HG03095 (cell line): ENCODE data around the gene NEGR1.
A peak's percentile ranks its signal among the peaks of the same experiment; 100 is the strongest.
"Not testable (repeated sequence)": the region's sequence is repeated elsewhere in the genome, so short reads cannot be mapped to it uniquely, and the experiment has no call there.

Experiments
- ATAC-seq: cut with Tn5 transposase; IDR thresholded peaks from one replicate; pipeline ENCODE4 v1.9.1; 2021; ENCODE audit warnings: moderate library complexity; ENCODE audit not compliant: unreplicated experiment

NEGR1 gene

DNA sequence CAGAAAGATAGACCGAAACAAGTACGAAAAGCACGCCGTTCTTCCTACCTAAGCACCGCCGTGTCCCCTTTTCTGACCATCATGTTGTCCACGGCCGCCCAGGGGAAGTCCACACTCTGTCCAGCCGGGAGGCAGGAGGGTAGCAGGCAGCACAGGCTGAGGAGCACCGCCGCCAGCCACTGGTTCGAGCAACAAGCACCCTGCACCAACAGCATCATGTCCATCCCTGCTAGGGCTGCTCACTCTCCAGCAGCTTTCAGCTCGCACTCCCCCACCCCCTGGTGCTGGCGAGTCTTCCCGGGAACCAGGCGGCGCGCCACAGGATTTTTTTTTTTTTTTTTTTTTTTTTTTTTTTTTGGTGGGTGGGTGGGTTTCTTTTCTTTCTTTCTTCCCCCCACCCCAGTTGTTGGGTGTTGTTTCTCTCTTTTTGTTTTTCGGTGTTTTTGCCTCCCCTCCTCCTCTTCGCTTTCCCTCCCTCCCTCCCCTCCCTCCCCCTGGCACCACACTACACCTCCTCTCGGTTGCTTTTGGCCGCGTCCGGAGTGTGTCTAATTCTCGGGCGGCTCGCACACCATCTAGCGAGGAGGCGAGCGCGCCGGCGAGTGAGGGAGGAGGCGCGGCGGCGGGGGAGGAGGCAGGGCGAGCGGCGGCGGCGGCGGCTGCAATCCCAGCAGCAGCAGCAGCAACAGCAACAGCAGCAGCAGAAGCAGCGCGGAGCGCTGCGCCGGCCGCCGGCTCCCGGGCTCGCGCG is at the start of gene NEGR1:
NEGR1 (minus strand) TSS at position 269 of the 751 bp plus-strand sequence.
- ATAC-seq, result peak; percentile 79

DNA sequence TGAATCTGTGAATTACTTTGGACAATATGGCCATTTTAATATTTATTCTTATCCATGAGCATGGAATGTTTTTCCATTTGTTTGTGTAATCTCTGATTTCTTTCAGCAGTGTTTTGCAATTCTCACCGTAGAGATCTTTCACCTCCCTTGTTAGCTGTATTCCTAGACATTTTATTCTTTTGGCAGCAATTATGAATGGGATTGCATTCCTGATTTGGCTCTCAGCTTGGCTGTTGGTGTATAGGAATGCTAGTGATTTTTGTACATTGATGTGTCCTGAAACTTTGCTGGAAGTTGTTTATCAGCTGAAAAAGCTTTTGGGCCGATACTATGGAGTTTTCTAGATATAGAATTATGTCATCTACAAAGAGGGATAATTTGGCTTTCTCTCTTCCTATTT is 44.2 kb upstream of the NEGR1 start:
- ATAC-seq, result no peak

DNA sequence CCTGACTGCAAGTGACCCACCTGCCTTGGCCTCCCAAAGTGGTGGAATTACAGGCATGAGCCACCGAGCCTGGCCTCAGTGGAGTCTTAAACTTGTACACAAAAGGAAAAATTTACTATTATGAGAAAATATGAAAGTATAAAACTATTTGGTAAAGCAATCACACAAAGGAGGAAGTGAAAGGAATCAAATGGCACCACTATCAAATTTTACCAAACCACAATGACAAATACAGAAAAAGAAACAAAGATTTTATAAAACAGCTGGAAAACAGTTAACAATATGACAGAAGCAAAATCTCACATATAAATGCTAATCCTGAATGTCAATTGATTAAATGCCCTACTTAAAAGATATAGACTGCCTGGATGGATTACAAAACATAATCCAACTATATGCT is 42.1 kb upstream of the NEGR1 start:
- no peak for ATAC-seq

DNA sequence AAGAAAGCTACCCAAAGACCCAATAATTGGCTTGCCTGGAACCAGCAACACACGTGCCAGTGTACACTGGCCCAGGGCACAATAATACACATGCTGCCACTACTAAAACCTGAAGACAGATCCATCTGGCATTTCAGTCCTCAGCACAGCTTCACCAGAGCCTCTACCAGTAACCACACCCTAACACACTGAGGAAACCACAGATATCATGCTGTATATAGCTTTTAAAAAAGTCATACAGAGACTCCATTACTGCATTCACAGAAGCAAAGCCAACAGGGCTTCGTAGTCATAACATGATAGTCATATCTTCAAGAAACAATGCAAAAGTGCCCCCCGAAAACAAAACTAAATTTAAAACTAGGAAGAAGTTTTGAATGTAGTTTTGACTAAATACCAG is 40.6 kb upstream of the NEGR1 start:
- ATAC-seq, result no peak

DNA sequence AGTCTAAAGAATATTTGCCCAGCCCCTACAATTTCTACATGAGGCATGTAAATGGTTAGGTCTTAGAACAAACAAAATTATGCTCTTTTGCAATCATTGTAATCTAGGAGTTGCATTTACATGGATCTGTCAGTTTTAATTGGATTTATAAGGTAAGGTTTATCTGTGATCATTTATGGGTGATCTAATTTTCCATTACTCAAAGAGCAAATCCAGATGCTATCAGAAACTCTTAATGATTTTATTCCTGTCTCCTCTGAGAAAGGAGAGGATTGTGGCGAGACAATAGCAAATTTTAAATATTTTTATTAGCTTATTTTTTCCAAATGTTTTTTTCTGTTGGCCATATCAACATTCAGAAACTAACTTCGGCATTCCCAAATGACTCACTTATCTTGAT is 14.2 kb upstream of the NEGR1 start:
- no peak for ATAC-seq

DNA sequence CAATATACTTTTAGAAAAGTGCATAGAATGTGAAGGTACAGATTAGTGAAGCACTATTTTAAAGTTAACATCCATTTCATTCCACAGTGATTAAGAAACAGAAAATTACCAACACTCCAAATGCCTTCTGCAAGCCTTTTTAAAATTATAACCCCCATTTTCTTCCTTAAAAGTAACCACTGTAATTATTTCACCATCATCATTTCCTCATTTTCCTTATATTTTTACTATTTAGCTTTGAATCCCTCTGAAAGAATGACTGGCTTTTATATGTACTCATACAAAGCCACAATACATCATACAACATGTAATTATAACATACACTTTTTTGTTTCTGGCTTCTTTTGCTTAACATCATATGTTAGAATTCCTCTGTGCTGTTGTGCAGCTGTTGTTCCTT is 6.5 kb upstream of the NEGR1 start:
- ATAC-seq, result no peak

DNA sequence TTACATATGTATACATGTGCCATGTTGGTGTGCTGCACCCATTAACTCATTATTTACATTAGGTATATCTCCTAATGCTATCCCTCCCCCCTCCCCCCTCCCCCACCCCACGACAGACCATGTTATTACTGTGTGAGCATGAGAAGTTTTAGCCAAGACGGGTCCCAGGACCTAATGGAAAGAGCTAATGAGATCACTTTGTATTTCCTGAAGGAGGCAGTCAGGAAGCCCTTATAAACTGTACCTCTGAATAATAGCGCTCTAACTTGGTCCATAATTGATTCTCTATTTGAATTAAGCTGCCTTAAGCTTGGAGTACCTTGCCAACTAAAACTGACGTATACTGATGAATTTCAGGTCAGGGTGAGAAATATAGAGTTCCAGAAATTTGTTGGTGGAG is 4.1 kb upstream of the NEGR1 start:
- ATAC-seq, result no peak

DNA sequence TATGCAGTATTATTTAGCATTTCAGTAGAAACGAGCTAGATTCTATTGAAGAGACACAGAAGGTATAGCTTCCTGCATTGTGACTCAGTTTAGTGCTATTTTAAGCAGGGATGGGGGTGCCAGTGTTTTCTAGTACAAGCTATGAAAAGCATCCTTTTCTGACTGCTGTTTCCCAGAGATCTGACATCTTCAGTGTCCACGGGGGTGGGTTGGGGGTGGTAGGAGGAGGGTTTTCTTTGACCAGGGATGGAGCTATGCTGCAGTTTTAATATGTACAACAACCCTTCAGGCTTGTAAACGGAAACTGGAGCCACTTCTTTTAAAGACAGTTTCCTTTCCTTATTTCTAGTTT is 2.7 kb upstream of the NEGR1 start:
- ATAC-seq, result no peak

DNA sequence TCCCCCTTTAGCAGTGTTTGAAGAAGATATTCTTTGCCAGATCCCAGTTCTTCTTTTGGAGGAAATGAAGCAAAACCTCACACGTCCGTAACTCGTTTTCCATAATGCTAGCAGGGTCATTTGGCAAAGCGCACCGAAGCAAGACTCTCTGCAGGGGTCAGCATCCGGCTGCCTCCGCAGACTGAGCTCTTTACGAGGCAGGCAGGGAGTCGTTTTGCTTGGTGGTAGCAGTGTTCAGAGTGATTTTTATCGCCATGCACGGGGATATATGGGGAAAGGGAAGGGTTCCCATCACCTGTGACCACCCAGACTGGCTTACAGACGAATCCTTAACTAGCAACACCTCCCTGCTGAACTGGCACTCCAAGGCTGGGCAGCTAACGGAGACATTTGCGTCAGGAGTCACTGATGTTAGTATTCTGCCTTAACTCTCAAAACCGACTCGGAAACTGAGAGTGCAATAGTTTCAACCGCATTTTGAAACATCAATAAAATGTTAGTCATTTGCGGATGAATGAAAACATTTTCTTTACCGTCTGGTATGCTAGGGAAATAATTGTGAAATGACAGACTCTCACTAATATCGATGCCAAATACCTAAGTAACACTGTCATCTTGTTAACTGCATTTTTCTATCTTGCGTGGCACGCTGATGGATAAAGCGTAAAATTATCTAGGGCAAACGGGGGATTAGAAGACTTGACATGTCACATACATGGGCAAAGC is 2.2 kb upstream of the NEGR1 start:
- peak; percentile 49 for ATAC-seq

DNA sequence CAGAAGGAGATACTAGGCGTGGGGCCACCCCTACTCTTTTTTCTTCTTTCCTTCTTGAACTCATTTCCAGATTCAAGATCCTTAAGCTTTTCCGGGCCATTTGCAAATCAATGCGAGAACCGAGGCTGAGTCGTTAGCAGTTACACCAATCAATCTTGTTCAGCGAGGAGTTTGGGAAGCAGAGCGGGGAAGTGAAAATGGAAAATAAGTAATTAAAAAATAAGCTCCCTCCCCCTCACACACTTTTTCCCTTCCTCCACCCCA is 1.7 kb upstream of the NEGR1 start:
- no peak for ATAC-seq

DNA sequence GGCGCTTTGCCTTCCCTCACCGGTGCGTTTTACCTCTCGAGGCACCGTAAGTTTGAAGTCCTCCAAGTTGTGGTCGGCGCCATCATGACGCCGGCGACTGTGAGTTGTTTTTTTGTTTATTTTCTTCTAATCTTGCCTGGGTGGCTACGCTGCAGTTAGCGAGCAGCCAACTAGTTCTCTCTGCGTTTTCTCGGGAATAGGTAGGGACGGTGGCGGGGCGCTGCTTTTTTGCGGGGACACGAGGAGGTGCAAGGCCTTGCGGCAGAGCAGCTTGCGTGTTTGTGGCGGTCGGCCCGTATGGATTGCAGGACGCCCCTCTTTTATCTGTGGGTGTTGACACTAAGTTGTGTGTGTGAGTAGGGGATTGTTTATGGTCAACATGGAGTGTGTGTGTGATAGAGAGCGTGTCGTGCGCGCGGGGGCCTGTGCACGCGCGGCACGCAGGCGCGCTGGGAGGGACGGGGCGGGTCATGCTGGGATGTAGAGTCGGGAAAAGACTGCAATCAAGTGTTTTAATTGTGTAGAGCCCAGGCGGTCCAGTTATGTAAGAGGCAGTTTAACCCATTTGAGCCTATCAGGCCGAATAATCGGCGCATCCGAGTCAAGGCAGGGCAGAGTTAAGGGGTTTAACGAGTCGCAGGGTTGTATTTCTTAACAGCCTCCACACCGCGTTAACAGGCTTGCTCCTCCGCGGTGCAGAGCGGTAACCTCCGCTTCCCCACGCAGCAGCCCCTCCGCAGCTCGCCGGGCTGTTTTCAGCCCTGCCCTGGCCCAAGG is 1.2 kb upstream of the NEGR1 start:
- no peak for ATAC-seq

DNA sequence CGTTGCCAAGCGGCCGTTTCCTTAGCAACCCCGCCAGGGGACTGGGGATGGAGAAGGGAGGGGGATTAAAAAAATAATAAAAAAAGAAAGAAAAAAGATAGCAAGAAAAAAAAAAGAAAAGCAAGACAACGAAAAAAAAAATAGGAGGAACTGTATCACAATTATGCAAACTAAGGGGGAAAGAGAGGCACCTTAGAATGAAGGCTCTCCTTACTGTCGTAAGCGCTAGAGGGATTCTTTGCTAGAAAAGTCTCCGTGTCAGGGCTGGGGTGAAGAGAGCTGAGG is 625 bp upstream of the NEGR1 start:
- ATAC-seq, result peak; percentile 13

DNA sequence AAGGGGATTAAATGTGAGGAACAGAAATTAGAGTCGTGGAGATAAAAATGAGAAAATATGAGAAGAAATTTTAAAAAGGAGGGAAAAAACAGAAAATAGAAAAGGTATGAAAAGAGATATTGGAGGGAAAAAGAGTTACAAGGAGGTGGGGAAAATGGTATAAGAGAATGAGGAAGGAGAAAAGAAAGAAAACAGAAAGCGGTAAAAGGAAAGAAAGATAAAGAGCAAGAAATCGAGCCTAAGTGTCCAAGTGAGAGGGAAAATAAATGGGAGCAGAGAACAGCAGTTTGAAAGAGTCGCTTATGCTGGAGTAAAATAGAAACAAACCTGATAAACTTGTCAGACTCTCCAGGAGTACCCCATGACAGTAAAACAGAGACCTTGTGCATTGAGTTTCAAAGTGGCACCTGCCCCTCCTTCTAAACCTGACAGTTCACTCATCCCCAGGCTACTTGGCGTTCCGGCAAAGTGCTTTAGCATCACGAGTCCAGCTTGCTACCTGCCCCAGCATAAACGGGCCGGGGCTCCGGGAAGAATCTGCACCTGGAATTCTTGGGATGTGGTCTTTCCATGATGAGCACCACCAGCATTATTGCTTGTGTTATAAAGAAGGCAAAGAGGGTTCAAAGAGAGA is 585 bp downstream of the NEGR1 start:
- no peak for ATAC-seq

DNA sequence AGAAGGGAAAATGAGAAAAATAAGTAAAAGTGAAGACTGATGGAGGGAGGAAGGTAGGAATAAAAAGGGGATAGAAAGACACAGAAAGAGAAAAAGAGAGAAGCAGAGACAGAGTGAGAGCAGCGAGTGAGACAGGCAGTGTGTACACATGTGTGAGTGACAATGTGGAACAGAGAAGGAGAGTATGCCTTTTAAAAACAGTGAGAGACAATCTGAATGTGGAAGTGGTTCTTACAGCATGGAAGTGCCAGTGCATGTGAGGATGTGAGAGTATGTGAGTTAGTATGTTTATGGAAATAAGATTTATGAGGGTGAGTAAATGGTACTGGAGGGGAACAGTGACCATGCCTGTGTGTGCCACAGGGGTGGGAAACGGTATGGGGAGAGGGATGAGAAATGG is 1.2 kb downstream of the NEGR1 start:
- ATAC-seq, result no peak

DNA sequence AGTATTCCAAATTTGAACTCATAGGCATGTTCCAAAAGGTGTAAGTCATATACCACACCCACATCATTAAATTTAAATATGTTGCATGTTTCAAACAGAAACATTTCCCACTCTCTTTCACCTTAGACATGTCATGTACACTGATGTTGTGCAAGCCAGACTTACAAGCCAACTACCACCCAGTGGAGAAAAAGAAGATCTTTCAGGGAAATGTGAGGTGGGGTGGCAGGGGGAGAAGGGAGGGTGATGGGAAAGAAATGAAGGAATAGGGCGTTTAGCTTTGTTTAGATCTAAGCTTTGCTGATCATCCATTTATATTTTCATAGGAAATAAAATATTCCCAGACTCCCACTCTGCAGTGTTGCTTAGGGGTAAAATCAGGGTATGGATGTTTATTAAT is 1.6 kb downstream of the NEGR1 start:
- no peak for ATAC-seq

DNA sequence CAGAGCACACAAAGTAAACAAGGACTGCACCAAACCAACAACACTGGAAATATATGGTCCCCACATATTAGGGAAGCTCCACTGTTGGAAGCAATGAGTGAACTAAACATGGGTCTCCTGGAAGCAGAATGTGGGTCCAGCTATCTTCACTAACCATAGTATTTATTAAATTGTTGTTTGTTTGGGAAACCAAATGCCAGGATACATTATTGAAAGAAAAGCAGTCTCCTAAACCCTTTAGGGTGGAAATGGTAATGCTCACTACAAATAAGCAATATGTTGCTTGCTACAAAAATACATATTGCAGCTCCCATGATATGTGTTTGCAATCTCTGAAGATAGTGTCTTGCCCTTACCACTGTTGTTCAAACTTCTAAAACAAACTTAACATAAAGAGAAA is 2.2 kb downstream of the NEGR1 start:
- ATAC-seq, result no peak

DNA sequence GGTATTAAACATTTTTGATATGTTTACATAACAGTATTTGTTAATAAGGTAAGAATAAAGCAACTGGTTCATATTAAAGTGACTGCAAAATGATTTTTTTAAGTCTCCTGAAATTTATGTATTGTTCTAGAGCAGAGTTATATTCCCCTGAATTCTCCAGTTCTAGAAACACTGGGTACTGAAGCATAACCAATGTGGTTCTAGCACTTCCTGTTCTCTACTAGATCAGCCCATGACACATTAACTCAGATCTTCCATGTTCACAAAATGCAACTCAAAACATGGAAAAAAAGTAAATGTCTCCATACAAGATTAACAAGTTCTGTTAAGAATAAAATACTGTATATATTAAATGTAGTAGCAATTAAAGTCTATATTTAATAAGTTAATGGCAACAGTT is 3.9 kb downstream of the NEGR1 start:
- no peak for ATAC-seq

DNA sequence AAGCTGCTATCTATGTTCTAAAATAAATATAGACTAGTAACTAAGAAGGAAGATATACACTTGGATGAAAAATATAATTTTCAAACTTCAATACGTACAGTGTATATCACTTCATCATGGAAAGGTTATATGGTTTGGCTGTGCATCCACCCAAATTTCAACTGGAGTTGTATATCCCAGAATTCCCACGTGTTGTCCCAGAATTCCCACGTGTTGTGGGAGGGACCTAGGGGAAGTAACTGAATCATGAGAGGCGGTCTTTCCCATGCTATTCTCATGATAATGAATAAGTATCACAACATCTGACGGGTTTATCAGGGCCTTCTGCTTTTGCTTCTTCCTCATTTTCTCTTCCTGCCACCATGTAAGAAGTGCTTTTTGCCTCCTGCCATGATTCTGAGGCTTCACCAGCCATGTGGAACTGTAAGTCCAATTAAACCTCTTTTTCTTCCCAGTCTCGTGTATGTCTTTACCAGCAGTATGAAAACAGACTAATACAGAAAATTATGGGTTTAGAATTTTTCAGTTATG is 10.7 kb downstream of the NEGR1 start:
- no peak for ATAC-seq

DNA sequence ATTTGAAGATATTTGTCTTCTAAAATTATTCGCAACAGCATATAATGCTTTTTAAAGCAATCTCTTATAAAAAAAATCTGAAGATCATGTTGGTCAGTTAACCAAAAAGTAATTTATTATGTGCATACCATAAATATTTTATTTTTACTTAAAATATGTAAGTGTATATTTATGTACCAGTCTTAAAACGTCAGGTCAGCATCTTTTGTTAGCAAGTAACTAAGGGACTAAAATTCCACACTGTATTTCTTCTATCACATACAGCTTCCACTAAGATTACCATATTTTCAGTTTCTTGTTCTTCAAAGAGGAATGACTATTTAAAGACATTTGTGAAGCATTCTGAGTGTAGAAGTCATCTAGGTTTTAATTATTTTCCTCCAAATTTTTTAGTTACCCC is 19.6 kb downstream of the NEGR1 start:
- no peak for ATAC-seq

DNA sequence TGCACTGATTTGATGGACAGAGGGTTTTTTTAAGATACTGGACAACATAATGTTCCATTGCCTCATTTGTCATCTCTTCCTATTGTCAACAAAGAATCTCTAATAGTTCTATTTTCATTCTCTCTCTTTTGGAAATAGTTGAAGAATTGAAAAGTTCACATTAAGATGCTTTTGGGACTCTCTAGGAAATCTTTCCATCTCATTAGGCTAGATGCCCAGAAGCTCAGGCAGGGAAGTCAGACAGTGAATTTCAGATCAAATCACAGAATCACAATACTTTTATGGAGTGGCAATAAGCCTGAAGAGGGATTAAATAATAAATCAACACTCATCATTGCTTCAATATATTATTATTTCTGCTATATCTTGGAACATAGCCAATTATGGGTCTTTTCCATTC is 29.2 kb downstream of the NEGR1 start:
- no peak for ATAC-seq

DNA sequence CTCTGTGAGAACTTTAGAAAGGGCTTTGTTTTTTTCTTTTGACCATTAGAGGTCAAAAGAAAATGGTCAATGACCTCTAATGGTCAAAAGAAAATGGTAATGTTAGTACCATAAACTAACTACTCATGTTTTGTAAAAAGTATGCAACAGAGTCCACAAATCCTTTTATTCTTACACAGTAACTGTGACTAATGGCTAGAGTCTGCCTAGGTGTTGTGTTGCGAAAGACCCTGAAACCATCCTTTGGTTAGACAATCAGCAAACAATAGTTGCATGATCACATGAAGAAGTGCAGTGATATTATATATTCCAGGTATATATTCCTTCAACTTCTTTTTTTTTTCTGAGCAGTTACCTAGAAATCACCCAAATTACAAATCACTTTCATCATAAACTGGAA is 40.9 kb downstream of the NEGR1 start:
- no peak for ATAC-seq

DNA sequence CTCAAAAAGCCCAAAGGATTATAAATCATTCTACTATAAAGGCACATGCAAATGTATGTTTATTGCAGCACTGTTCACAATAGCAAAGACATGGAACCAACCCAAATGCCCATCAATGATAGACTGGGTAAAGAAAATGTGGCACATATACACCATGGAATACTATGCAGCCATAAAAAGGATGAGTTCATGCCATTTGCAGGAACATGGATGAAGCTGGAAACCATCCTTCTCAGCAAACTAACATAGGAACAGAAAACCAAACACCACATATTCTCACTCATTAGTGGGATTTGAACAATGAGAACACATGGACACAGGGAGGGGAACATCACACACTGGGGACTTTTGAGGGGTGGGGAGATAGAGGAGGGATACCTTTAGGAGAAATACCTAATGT is 46.4 kb downstream of the NEGR1 start:
- ATAC-seq, result not testable (repeated sequence)
